Gastroesophageal sphincter (tissue), 3 donors: Measurements from ENCODE around the gene RAPGEF2.

ENCODE experiments used
- CTCF ChIP-seq, 4 experiments: fragments of 200-600 bp in 2 of 4; fragments of 450-650 bp in 2 of 4; sonication (generic) in 1 of 4; IDR thresholded peaks; one replicate each; pipeline ENCODE4 v1.5.1; 2017 to 2019; ENCODE audit warnings: antibody characterized with exemption in 4 of 4, mild to moderate bottlenecking in 2 of 4, moderate library complexity in 2 of 4
- EP300 ChIP-seq: sonication (generic); formaldehyde crosslinking; IDR thresholded peaks from one replicate; pipeline ENCODE4 v1.6.1; 2017; ENCODE audit warnings: antibody characterized with exemption, mild to moderate bottlenecking
- POLR2A ChIP-seq, 2 donors: fragments of 450-650 bp; IDR thresholded peaks; one replicate each; pipeline ENCODE4 v1.6.1; 2017; ENCODE audit warnings: antibody characterized with exemption in 2 of 2, mild to moderate bottlenecking in 2 of 2, moderate library complexity in 1 of 2
- POLR2AphosphoS5 ChIP-seq: sonication (generic); formaldehyde crosslinking; IDR thresholded peaks from one replicate; pipeline ENCODE4 v1.6.1; 2017; ENCODE audit warnings: antibody characterized with exemption

- TF ChIP-seq CTCF (IDR thresholded peaks at IDR 0.05), result no peak
- no peak for TF ChIP-seq POLR2A (IDR thresholded peaks at IDR 0.05)
- no peak for TF ChIP-seq EP300
- TF ChIP-seq POLR2AphosphoS5, result no peak
These were observed 55.3 kb downstream of the RAPGEF2 start for GRCh38 chr4:159158083-159158617.
